NCI-H128 (cell line): ENCODE data around the gene PSKH1.
"Not testable (repeated sequence)": the region's sequence is repeated elsewhere in the genome, so short reads cannot be mapped to it uniquely, and the experiment has no call there.

Experiments used
- DNase-seq: peaks from one replicate; lab custom pipeline; 2025; ENCODE audit not compliant: unreplicated experiment; lab: John Stamatoyannopoulos, UW

PSKH1 gene

DNA sequence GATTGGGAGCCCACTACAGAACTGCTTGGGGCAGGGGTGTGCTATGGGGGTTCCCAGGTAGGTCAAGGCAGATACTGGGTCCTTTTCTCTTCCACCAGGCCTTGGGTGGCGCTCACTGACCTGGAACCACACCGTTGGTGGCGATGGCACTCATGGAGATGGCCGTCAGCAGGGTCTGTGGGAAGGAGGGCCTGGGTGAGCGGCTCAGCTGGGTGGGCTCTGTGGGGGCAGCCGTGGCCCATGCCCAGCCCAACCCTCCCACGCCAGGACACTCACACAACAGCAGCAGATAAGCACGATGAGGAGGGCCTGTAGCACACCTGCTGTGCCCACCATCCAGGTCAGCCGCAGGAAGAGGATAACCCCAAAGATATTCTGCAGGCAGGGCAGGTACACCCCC is 64.6 kb downstream of the PSKH1 start:
- no peak for DNase-seq

- DNase-seq, result no peak
Observed at GRCh38 chr16:67959536-67960329, 66.7 kb downstream of the PSKH1 start.

DNA sequence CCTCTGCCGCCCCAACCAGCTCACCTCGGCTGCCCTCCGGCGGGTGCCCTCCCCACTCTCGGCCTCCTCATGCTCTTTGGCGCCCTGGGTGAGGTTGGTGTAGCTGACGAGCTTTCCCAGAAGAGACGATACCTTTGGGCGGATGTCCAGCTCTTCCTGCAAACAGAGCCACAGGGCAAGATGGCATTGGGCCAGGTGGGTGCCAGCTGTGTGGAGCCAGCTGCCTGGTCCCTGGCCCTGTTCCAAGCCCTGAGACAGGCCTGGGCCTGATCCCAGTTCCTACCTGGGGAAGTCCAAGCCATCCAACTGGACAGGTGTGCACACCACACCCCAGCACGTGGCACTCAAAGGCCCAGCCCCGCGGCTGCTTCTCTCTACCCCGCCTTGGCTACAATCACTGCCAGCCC is 68.5 kb downstream of the PSKH1 start:
- peak; percentile 69 for DNase-seq

DNA sequence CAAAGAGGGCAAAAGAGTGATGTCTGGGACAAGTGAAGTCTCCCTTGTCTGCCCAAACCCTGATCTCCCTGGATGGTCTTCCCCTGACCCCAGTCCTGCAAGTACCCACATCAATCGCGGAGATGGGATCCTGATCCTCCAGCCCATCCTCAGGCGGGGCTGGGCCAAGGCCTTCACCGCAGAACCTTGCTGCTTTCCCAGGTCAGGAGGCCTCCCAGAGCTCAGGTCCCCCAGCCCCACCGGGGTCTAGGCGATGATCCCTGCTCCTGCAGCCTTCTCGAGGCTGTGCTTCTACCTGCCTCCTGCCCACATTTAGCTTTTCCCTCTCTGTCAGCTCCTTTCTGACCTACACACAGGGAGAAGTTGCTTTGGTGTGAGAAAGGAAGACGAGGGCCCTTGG is 69.1 kb downstream of the PSKH1 start:
- DNase-seq, result no peak

DNA sequence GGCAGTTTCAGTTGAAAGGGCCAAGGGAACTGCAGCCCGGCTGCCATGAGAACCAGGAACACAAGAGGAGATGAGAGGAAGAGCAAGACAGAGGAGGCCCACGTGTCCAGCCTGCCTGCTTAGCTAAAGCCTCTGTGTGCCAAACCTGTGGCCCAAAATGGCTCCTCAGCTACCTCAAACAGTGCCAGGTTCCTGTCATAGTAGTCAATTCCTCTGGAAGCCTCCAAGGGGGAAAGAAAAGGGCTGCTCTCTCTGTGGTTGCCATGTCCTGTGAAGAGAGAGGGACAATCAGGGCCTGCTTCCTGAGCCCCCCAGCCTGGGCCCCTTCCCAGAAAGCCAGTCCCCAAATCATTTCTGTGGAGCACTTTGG is 70.2 kb downstream of the PSKH1 start:
- no peak for DNase-seq

- DNase-seq, result no peak
Observed at GRCh38 chr16:67963662-67964321, 70.7 kb downstream of the PSKH1 start.

GRCh38 chr16:67964477-67965131 is 71.5 kb downstream of the PSKH1 start:
- no peak for DNase-seq

DNA sequence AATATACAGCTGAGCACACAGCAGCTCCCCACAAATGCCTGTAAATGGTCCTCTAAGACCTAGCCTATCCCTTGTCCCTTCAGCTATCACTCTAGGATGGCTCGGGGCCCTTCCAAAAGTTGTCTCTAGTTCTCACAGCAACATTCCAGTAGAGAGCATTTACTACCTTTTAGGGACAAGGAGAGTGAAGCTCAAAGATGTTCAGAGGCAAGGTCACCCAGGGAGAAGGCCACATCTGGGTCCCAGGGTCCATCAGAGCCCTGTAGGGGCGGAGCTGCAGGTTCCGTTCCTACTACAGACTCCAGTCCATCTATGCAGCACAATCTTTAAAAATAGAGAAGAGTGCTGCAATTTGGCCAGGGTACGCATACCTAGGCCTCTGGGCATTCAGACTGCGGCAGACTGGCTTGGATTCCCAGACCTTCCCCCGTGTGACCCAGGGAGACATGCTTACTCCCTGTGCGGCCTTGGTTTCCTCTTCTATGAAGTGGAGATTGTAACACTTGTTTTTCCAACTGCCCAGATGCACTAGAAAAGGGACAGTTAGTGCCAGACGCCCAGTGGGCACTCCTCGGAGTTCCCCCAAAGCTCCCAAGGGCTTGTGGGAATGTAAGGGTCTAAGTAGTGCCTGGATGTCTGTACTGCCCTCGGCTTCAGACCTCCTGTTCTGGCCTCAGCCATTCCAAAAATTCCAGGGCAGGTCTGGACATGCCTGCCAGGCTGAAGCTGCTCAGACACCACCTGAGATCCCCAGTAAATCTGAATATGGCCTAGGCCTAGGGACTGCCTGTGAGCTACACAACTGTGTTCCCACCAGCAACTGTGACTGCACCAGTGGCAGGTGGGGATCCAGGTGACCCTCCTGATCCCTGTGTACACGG is 72.9 kb downstream of the PSKH1 start:
- DNase-seq, result no peak

DNA sequence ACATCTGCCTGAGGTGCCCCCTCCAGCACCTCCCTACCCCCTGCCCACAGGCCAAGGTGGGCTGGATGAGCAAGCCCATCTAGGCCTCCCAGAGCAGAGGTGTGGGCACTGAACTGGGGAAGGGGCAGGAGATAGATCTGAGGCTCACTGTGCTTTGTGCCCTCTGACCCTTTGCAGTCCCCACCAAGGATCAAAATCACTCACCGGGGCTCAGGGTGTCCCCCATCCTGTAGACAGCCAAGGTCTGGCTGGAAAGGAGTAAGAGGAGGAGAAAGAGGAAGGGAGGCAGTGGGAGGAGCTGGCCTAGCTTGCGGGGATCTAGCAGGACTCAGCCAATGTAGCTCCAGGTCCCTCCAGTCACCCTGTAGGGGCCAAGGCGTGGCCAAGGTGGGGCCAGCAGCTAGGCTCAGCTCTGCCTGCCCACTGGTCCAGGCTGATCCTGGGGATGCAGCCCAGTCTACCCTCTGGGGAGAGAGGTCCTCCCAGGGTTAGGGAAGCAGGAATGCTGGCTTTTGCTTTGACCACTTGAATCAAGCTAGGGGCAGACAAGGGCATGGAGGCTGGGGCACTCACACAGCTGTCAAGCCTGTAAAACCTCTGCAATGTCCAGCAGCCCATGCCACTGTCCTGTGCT is 73.6 kb downstream of the PSKH1 start:
- DNase-seq, result no peak

DNA sequence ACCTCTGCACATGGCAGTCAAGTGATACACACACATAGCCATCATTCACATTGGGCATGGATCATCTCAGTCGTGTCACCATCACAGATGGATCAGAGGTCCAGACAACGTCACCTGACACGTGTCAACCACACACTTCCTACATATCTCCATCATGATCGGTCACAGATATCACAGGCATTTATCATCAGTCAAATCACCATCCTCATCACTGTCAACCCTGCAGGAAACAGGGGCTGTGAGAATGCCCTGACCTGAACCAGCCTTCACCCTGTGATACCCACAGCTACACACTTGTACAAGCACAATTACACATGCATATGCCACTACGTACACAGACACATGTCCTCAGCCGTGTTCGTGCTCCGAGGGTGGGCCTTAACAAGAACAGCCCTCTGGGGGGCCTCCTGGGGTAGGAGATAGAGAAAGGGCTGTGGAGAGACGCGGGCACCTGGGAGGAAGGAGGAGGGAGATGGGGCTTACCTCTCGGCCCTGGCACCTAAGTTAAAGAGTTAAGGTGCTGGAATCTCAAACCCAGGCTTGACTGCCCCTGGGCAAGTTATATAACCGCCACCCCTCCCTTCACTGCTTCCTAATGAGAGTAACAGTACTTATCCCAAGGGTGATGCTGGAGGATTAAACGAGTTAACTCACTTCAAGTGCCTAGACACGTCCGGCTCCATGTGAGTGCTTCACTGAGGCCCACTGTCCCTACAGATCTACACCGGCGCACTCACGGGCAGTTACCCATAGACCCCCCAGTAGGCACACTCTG is 74.3 kb downstream of the PSKH1 start:
- DNase-seq, result no peak

GRCh38 chr16:67967958-67968399 is 74.9 kb downstream of the PSKH1 start:
- no peak for DNase-seq

GRCh38 chr16:67968400-67969253 is 75.6 kb downstream of the PSKH1 start, which contains the start of gene SLC12A4:
Gene SLC12A4, minus strand, starts transcription at chr16:67968637. Its CDS starts 84 bp downstream, at chr16:67968553.
- DNase-seq, result no peak

- no peak for DNase-seq
Observed at GRCh38 chr16:67969254-67970039, 76.4 kb downstream of the PSKH1 start.

GRCh38 chr16:67971111-67971510 is 78.1 kb downstream of the PSKH1 start:
- no peak for DNase-seq

DNA sequence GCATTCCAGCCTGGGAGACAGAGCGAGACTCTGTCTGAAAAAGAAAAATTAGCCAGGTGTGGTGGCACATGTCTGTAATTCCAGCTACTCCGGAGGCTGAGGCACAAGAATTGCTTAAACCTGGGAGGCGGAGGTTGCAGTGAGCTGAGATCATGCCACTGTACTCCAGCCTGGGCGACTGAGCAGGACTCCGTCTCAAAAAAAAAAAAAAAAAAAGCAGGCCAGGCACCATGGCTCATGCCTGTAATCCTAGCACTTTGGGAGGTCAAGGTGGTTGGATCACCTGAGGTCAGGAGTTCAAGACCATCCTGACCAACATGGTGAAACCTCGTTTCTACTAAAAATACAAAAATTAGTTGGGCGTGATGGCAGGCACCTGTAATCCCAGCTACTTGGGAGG is 79.2 kb downstream of the PSKH1 start:
- not testable (repeated sequence) for DNase-seq

DNA sequence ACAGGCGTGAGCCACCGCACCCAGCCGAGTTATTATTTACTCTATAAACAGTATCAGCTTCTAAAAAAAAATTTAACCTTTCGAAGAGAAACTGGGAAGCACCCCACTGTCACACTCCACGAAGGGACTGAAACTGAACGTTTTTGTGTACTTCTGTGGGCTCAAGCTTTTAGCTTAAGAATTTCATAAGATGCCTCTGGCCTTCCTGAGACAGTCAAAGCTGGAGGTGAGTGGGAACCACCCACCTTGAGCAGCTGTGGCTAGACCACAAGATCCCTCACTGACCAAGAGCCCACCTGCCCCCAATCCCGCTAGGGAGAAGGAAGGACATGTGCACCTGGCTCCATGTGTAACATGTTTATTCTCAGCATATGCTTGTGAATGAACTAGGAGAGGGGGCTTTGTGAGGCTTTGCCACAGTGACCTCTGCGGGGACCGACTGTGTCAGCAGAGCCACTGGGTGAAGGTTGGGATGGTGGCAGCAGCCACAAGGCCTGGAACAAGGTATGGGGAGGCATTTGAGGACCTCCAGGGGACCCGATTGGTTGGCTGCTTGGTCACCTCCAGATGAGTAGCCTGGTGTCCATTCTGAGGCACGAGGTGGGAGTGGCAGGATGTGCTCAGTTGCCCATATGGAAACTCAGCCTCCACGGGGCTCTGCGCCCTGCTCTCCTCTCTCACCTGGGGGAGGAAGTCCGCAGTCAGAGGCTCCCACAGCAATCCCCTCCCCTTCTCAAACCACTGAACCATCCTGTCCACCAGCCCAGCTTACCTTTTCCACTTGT is 82.5 kb downstream of the PSKH1 start:
- no peak for DNase-seq

DNA sequence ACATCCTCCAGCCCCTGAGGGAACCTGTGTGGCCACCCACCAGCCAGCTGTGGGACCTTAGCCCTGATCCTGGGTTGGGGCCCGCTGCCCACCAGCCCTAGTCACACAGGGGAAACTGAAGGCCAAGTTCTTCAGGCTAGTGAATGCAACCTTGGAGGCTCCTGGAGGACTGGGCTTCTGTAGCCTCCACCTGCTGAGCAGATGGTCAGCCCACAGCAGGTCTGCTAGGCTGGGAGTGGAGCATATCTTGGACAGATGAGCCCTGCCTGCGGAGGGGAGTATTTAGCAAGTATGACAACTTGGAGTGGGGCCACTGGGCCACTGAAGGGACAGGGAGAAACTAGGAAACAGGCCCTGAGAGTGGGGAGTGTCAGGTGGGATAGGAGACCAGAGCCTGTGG is 83.2 kb downstream of the PSKH1 start:
- no peak for DNase-seq
